ENCODE data around the gene S1PR4.
A peak's percentile ranks its signal among the peaks of the same experiment; 100 is the strongest.

S1PR4 gene

DNA sequence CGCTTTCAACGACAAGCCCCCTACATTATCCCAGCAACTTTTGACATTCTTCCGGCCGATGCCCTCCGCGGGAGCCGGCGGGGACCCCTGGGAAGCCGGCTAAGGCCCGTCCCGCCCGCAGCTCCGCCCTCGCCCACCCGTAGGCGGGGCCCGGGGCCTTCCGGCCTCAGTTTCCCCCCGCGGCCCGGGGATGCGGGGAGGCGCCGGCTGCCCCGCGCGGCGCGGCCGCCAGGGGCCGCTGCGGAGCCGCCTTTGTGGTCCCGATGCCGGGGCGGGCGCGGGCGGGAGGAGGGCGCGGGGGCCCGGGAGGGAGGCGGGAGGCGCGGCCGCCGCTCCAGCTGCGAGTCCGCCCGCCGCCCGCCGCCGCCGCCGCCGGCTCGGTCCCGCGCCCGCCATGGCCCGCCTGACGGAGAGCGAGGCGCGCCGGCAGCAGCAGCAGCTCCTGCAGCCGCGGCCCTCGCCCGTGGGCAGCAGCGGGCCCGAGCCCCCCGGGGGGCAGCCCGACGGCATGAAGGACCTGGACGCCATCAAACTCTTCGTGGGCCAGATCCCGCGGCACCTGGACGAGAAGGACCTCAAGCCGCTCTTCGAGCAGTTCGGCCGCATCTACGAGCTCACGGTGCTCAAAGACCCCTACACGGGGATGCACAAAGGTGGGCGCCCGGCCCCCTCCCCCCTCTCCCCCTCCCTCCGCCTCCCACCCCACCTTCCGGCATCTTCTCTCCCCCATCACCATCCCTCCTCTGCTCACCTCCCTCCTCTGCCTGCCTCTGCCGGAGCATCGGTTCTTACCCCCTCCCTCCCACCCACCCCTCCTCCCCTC, 46.0 kb downstream of the S1PR4 start, which contains the start of gene CELF5:
Gene CELF5 (plus strand): TSS at position 316 of the 823 bp plus-strand sequence. CDS start 79 bp downstream, at position 395.
- DNase-seq = peak; percentile 42

DNA sequence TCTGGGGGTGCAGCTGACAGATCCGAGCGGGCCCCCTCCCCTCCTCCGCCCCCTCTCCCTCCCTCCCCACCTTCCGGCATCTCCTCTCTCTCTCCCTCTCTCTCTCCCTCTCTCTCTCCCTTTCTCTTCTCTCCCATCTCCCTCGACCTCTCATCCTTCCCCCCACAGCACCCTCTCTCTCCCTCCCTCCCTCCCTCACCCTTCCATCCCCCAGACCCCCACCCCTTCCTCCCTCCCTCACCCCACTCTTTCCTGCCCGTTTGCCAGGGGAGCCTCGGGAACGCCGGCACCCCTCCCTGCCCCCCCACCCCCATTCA, 46.6 kb downstream of the S1PR4 start:
- DNase-seq = no peak

DNA sequence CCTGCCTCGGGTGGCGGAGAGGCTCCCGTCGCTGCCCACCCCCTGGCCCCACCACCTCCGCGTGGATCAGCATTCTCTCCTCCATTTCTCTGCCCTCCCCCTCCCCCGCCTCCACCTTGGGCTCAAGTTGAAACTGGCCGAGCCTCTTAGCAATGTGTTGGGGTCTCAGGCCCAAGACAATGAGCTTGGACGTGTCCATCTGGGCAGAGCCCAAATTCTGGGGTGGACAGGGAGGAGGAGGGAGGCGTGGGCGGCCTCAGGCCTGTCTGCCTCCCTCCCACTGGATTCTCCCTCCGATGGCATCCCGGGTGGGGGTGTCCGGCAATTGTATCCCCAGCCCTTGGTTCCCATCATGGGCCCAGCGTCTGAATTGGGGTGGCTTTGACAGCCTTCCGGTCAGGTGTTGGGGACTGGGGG, 47.1 kb downstream of the S1PR4 start:
- no peak for DNase-seq

DNA sequence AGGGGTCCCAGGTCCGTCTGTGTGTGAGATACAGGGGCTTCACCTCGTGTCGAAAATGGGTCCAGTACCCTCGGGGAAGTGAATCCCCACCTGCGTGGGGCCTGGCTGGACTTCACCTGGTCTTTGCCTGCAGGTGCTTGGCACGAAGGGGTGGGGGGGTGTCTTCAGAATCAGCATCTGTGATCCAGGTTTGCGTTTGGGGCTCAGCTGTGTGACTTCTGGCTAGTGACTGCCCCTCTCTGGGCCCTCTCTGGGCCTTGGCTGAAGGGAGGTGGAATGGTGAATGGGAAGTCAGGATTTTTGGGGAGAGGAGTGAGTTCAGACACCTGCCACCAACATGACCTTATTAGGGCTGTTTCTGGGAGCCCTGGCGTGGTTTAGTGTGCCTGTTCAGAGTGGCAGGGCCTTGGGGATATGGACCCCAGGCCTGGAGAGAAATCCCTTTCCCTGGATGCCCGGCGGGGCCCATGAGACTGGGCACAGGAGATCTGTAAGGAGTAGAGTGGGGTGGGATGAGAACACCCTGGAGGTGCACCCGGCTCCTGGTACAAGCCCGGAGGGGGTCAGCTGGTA, 48.6 kb downstream of the S1PR4 start:
- DNase-seq = no peak

DNA sequence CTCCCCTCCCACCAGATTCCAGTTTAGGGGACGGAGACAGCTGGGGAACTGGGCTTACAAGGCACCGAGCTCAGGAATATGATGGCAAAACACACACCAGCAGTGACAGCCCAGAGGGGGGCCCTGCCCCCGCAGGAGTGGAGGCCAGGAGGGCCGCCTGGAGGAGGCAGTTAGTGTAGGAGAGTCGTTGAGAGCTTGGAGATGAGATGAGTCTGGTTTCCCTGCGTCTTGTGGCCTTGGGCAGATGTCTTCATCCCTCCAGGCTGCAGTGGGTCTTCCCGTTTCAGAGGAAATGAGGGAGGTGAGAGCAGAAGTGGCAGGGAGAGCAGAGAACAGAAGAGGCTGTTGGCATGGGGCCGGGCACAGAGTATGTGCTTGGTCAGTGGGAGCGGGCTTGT, 50.8 kb downstream of the S1PR4 start:
- no peak for DNase-seq
